ENCODE results near the gene DMAP1.

Gene DMAP1

DNA sequence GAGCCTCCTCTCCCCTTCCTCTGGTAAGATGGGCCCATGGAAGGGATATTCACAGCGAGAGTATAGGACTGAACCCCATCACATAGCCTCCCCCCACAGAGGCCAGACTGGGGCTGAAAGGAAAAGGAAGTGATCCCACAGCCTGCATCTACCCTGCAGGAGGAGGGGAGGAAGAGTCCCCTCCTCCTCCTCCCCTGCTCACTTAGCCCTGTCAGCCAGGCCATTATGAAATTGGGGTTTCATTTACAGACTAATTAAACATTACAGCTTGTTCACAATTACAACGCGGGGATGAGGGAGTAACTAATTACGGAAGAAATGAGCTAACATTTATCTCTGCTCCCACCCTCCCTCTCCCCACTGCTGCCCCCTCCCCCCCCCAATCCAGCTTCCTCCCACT is 25.4 kb downstream of the DMAP1 start:
- Histone ChIP-seq H3K9me3 (no peaks in the 10 kb centered on the region), H3K27ac (peak overlapping the region; percentile 73 to 87), H3K4me3 (no peak overlapping the region), H3K36me3 (peaks cover 0 to 10% (median 3%) of the 10 kb centered on the region in 3 donors), H3K4me1 (peaks cover 6 to 55% (median 40%) of the 10 kb centered on the region in 4 donors), H3K27me3 (no peaks in the 10 kb centered on the region)
- no peak for DNase-seq
- intact Hi-C loops (cut with DNase I; ENCODE audit: low total_unique reads) = no loop called here
- TF ChIP-seq, protein P1, sequence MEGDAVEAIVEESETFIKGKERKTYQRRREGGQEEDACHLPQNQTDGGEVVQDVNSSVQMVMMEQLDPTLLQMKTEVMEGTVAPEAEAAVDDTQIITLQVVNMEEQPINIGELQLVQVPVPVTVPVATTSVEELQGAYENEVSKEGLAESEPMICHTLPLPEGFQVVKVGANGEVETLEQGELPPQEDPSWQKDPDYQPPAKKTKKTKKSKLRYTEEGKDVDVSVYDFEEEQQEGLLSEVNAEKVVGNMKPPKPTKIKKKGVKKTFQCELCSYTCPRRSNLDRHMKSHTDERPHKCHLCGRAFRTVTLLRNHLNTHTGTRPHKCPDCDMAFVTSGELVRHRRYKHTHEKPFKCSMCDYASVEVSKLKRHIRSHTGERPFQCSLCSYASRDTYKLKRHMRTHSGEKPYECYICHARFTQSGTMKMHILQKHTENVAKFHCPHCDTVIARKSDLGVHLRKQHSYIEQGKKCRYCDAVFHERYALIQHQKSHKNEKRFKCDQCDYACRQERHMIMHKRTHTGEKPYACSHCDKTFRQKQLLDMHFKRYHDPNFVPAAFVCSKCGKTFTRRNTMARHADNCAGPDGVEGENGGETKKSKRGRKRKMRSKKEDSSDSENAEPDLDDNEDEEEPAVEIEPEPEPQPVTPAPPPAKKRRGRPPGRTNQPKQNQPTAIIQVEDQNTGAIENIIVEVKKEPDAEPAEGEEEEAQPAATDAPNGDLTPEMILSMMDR (IDR thresholded peaks at IDR 0.05) = no peak

DNA sequence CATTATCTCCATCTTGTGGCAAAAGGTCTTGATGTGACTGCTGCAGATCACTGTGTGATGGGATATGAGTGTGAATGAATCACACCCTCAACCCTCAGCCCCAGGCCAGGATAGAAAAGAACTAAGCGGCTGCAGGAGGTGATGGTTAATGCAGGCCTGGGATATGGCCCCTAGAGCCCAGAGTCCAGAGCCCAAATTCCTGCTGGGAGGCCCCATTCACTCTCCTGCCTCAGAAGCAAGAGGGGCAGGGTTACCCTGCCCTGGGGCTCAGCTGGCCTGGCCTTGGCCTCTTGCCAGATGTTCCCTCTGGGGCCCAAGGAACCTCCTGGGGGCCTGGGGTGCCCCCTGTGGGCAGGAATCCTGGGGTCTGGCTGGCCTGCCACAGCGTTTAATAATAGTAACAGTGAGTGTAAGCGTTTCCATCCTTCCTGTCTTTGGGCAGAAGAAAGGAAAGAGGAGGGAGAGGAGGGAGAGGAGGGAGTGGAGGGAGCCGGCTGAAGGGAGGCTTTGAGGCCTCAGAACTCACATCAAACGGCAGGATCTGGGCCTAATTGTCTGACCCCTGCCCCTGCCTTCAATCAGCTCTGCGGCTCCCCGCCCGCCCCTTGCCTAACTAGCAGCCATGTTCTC is 26.2 kb downstream of the DMAP1 start:
- intact Hi-C loops (cut with DNase I; ENCODE audit: low total_unique reads) = no loop called here
- TF ChIP-seq, protein P1 (IDR thresholded peaks at IDR 0.05) = peak; percentile 13 to 25
- Histone ChIP-seq H3K4me1 (peaks cover 6 to 55% (median 40%) of the 10 kb centered on the region in 4 donors), H3K27me3 (no peaks in the 10 kb centered on the region), H3K27ac (peak overlapping the region; percentile 73 to 87), H3K36me3 (peaks cover 0 to 16% (median 4%) of the 10 kb centered on the region in 3 donors), H3K9me3 (no peaks in the 10 kb centered on the region), H3K4me3 (no peak overlapping the region)
- peak in 1 of 2 donors; percentile 77 for DNase-seq

DNA sequence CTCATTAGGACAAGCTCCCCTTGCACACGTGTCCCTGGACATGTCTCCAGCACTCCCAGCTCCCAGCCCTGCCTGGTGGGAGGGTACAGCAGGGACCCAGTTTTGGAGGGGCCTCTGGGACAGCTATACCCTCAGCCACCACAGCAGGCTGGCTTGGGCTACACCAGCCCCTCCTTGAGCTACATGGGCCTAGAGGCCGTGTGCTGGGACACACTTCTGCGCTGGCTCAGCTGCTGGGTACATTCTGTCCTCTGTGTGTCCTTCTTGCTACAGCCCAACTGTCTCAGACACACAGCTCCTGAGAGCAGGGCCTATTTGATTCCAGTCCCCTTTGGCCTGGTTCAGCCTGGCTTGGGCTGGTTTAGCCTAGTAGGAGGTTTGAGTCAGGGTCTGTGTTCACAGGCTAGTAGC is 26.7 kb downstream of the DMAP1 start:
- intact Hi-C loops (cut with DNase I; ENCODE audit: low total_unique reads) = loop anchor here (10.0 kb wide), 1 partner anchor 75 kb away; no protein-coding TSS in a partner anchor
- DNase-seq = peak; percentile 60 to 90
- peaks cover 0 to 21% (median 7%) of the 10 kb centered on the region in 3 donors for H3K36me3 ChIP-seq
- H3K27me3 ChIP-seq = no peaks in the 10 kb centered on the region
- peaks cover 6 to 55% (median 40%) of the 10 kb centered on the region in 4 donors for H3K4me1 ChIP-seq
- peak overlapping the region; percentile 73 to 87 for H3K27ac ChIP-seq
- TF ChIP-seq, protein P1 (IDR thresholded peaks at IDR 0.05) = no peak
- H3K4me3 ChIP-seq = no peak overlapping the region
- H3K9me3 ChIP-seq = no peaks in the 10 kb centered on the region

DNA sequence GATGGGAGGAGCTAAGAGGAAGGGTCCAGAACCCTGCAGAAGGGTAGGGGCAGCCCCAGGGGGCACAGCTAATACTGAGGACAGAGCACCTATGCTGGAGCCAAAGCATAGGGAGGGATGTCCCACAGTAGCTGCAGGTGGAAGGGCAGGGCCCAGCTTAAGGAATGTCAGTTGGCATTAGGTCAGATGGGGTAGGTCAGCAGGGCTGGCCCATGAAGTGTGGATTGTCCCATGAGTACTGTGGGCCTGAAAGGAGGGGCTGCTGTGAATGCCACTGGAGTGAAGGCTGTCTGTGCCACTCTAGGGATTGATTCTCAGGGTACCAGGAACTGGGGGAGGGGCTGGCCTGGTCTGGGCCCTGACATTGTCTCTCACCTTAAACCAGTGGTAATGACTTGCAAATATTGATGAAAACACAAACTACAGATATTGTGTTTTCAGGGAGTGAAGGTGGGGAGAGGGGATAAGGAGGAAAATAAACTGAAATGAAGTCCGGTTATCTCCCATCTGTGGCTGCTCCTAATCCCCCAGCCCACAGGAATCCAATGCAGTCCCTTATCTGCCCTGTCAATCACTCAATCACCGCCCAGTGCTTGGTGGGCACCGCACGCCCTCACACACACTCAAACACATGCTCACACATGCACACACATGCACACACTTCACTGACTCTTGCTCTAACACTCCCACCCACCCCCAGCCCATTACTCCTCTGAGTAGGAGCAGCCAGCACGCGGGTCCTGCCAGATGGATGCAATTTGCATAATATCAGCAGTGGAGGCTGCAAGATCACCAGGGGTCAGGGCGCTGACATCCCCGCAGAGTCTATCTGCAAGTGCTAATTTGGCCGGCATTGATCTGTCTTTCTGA is 27.8 kb downstream of the DMAP1 start:
- TF ChIP-seq, protein P1 (IDR thresholded peaks at IDR 0.05) = no peak
- H3K4me3 ChIP-seq = no peak overlapping the region
- intact Hi-C loops (cut with DNase I; ENCODE audit: low total_unique reads) = loop anchor here (10.0 kb wide), 1 partner anchor 74 kb away; no protein-coding TSS in a partner anchor
- H3K27me3 ChIP-seq = no peaks in the 10 kb centered on the region
- no peak for DNase-seq
- peaks cover 0 to 27% (median 9%) of the 10 kb centered on the region in 3 donors for H3K36me3 ChIP-seq
- H3K9me3 ChIP-seq = no peaks in the 10 kb centered on the region
- H3K4me1 ChIP-seq = peaks cover 6 to 55% (median 40%) of the 10 kb centered on the region in 4 donors
- H3K27ac ChIP-seq = peak overlapping the region; percentile 73 to 87

DNA sequence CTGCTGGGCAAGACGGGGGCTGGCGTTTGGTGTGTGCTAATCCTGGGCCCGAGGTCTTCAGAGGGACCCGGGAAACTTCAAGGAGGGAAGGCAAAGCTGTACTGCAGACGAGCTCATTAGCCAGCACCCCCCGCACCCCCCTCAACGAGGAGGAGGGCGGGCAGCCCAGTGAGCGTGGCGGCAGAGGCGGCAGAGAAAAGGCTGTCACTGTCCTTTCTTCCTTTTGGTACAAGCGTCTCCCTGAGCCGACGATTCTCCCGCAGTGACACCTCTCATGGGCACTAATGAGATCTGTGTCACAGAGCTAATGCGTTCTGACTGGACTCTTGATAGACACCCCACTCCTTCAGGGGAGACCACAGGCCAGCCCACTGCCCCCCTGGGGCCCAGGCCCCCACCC is 29.5 kb downstream of the DMAP1 start:
- DNase-seq = no peak
- H3K27me3 ChIP-seq = no peaks in the 10 kb centered on the region
- peaks cover 3 to 34% (median 14%) of the 10 kb centered on the region in 3 donors for H3K36me3 ChIP-seq
- TF ChIP-seq, protein P1 (IDR thresholded peaks at IDR 0.05) = no peak
- intact Hi-C loops (cut with DNase I; ENCODE audit: low total_unique reads) = loop anchor here (10.0 kb wide), 1 partner anchor 72 kb away; no protein-coding TSS in a partner anchor
- H3K9me3 ChIP-seq = no peaks in the 10 kb centered on the region
- H3K27ac ChIP-seq = peak overlapping the region; percentile 73 to 87
- peaks cover 6 to 50% (median 37%) of the 10 kb centered on the region in 4 donors for H3K4me1 ChIP-seq
- H3K4me3 ChIP-seq = no peak overlapping the region
